NT2/D1 (cell line): ENCODE results near the gene HAP1.

Experiments
- DNase-seq: peaks from one replicate; pipeline ENCODE4 v3.0.0-alpha.2; 2011; ENCODE audit warnings: low read depth, low spot score
- H3K27me3 ChIP-seq: 2 replicates; pipeline ENCODE4 v1.6.0; 2011; ENCODE audit warnings: mild to moderate bottlenecking; ENCODE audit not compliant: insufficient read length, insufficient read depth
- H3K36me3 ChIP-seq: 2 replicates; pipeline ENCODE4 v1.6.1; 2011; ENCODE audit warnings: mild to moderate bottlenecking, low read length, mixed read lengths; ENCODE audit not compliant: insufficient read depth, insufficient read length
- H3K4me1 ChIP-seq: 2 replicates; pipeline ENCODE4 v1.5.1; 2011; ENCODE audit not compliant: insufficient read depth, insufficient read length
- H3K4me3 ChIP-seq: 2 replicates; pipeline ENCODE4 v1.5.1; 2011; ENCODE audit warnings: low read depth; ENCODE audit not compliant: insufficient read length
- H3K9ac ChIP-seq: 2 replicates; pipeline ENCODE4 v1.6.0; 2011; ENCODE audit warnings: low read depth; ENCODE audit not compliant: insufficient read length
- H3K9me3 ChIP-seq: 2 replicates; pipeline ENCODE4 v1.5.1; 2011; ENCODE audit warnings: mild to moderate bottlenecking, low read length; ENCODE audit not compliant: insufficient read depth
- SUZ12 ChIP-seq: IDR thresholded peaks from 2 replicates; pipeline ENCODE4 v1.6.1; 2011; ENCODE audit not compliant: insufficient read length, insufficient read depth; ENCODE audit errors: extremely low read depth
- YY1 ChIP-seq: IDR thresholded peaks from 2 replicates; pipeline ENCODE4 v1.6.1; 2011; ENCODE audit not compliant: insufficient read length, insufficient read depth
- ZNF274 ChIP-seq: IDR thresholded peaks from 2 replicates; pipeline ENCODE4 v1.6.1; 2011; ENCODE audit warnings: mild to moderate bottlenecking, low read depth, low read length

The HAP1 gene

DNA sequence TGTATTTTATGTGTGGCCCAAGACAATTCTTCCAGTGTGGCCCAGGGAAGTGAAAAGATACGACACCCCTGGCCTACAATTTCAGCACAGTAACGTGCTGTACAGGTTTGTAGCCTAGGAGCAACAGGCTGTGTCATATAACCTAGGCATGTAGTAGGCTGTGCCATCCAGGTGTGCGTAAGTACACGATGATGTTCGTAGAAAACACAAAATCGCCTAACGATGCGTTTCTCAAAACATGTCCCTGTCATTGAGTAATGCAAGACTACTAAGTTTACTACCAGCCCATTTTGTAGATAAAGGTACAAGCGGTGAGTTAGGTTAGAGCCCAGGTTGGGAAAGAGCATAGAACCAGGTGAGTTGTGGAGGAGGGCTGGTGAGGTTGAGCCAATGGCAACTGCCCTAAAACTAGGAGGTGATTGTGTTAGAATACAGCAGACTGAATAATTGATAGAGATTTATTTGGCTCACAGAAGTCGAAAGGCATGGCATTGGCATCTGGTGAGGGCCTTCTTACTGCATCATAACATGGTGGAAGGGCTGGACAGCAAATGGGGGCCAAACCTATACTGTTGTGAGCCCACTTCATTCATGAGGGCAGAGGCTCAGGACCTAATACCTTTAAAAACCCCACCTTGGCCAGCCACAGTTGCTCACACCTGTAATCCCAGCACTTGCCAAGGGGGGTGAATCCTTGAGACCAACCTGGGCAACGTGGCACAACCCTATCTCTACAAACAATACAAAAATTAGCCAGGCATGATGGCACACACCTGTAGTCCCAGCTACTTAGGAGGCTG lies 41.5 kb downstream of the HAP1 start:
- Histone ChIP-seq H3K27me3 (no peaks in the 10 kb centered on the region), H3K4me1 (peaks cover 2% of the 10 kb centered on the region), H3K36me3 (peaks cover 59% of the 10 kb centered on the region), H3K4me3 (no peak overlapping the region), H3K9ac (no peak overlapping the region), H3K9me3 (no peaks in the 10 kb centered on the region)
- DNase-seq: no peak
- no peak for TF ChIP-seq SUZ12
- no peak for TF ChIP-seq YY1
- no peak for TF ChIP-seq ZNF274

DNA sequence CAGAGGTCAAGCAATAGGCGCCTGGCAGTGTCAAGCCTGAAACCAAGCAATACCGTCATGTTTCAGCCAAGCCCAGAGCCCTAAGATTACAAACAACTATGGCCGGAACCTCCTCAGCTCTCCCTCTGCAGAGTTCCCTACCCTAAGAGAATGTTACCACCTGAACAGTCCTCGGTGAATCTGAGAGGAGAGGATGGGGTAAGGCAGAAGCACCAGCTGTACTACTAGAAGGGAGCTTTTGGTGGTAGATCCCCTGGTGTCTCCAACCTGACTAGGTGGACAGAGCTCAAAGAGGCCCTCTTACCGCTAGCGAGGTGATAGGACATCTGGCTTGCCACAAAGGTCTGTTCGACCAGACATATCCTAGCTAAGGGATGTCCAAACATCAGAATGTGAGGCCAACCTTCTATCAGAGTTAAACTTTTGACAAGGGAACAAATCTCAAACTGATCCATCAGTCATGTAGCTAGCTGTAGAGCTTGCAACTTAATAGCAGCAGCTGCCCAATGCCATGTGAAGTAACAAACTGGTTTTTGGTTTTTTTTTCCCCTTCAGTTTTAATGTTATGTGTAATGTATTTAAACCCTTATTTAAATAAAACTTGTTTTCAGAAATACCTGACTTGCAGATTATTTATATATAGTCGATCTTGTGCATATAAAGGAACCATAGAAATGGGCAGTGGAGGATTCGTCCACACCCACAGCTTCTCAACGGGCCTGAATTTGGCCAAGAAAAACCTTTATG lies 43.2 kb downstream of the HAP1 start:
- Histone ChIP-seq H3K9ac (no peak overlapping the region), H3K4me3 (no peak overlapping the region), H3K9me3 (peaks cover 6% of the 10 kb centered on the region), H3K36me3 (peaks cover 59% of the 10 kb centered on the region), H3K27me3 (no peaks in the 10 kb centered on the region), H3K4me1 (peaks cover under 1% of the 10 kb centered on the region)
- TF ChIP-seq ZNF274 (no peak), YY1 (no peak), SUZ12 (no peak)
- DNase-seq: no peak

DNA sequence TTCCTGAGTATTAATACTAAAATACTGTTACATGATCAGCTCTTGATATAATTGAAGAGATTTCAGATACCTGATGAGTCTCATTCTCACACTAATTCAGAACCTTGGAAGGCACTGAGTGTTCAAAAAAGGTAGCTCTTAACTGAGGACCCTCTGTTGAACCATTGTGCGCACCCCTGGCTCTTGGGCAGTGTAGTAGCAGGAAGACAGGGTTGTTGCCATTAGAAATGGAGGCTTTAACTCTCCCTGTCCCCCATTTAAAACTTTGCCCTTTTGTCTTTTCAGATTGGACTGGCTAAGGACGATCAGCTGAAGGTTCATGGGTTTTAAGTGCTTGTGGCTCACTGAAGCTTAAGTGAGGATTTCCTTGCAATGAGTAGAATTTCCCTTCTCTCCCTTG lies 43.9 kb downstream of the HAP1 start:
- Histone ChIP-seq H3K4me1 (no peaks in the 10 kb centered on the region), H3K9ac (peak overlapping the region; percentile 96), H3K36me3 (peaks cover 59% of the 10 kb centered on the region), H3K9me3 (peaks cover 13% of the 10 kb centered on the region), H3K27me3 (no peaks in the 10 kb centered on the region), H3K4me3 (peak overlapping the region; percentile 93)
- DNase-seq: no peak
- TF ChIP-seq YY1 (no peak), SUZ12 (no peak), ZNF274 (no peak)

DNA sequence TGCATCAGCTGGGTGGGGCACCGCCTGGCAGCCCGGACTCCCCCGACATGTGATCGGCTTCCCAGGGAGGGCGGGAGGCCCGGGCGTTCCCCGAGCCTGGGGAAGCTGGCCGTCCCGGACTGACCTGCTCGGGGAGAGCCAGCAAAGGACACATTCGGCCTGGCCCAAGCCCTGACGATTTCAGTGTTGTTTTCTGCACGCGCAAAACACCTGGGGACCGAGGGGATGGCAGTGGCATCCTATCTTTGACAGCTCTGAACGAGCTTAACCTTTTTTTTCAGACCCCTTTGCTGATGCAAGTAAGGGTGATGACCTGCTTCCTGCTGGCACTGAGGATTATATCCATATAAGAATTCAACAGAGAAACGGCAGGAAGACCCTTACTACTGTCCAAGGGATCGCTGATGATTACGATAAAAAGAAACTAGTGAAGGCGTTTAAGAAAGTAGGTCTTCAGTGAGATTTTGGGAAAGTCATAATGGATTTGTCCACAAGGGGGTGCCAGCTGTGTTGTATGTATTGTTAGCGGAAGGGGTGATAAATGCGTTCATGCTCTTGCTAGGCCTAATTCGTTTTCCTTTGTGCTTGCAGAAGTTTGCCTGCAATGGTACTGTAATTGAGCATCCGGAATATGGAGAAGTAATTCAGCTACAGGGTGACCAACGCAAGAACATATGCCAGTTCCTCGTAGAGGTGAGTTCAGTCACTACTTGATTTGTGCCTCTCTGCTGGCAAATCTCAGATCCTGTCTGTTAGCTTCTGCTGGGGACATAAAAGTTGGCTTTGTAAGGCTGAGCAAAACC lies 44.7 kb downstream of the HAP1 start:
- no peak for TF ChIP-seq SUZ12
- TF ChIP-seq YY1: no peak
- TF ChIP-seq ZNF274: no peak
- DNase-seq: no peak
- Histone ChIP-seq H3K9ac (peak overlapping the region; percentile 96), H3K27me3 (no peaks in the 10 kb centered on the region), H3K9me3 (peaks cover 20% of the 10 kb centered on the region), H3K4me3 (peak overlapping the region; percentile 93), H3K36me3 (peaks cover 53% of the 10 kb centered on the region), H3K4me1 (no peaks in the 10 kb centered on the region)

DNA sequence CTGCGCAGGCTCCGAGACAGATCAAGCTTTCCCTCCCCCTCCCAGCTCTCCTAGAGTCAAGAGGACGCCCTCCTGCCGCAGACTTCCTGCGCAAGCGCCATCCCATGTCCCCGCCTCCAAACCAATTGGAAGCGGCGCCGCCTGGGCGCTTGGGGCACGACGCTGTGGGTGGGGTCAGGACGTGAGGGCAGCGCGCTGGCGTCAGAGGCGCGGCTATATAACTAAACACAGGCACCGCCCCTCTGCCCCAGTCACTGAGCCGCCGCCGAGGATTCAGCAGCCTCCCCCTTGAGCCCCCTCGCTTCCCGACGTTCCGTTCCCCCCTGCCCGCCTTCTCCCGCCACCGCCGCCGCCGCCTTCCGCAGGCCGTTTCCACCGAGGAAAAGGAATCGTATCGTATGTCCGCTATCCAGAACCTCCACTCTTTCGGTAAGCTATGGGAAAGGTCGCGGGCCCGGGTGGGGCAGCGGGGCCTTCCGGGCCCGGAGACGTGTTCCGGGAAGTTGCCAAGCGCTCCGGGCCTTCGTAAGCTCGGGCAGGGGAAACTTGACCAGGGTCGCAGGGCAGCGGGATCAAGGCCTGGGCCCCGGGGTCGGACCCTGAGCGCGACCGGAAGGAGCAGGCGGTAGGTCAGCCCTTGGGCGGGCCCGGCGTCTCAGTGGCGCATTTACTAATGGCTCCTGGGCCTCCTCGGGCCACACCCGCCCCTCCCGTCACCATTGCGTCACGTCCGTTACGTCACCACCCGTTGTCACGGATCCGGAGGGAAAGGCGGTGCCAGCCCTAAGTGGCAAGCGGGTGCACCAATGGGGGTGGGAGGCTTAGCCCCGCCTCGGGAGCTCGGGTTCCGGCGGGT lies 45.6 kb downstream of the HAP1 start, which contains the start of gene EIF1:
EIF1 (plus strand) TSS at position 245 of the 856 bp plus-strand sequence; CDS start at position 399, 154 bp downstream.
- Histone ChIP-seq H3K27me3 (no peaks in the 10 kb centered on the region), H3K4me3 (peak within 1 kb of the TSS; percentile 93), H3K9me3 (peaks cover 20% of the 10 kb centered on the region)

DNA sequence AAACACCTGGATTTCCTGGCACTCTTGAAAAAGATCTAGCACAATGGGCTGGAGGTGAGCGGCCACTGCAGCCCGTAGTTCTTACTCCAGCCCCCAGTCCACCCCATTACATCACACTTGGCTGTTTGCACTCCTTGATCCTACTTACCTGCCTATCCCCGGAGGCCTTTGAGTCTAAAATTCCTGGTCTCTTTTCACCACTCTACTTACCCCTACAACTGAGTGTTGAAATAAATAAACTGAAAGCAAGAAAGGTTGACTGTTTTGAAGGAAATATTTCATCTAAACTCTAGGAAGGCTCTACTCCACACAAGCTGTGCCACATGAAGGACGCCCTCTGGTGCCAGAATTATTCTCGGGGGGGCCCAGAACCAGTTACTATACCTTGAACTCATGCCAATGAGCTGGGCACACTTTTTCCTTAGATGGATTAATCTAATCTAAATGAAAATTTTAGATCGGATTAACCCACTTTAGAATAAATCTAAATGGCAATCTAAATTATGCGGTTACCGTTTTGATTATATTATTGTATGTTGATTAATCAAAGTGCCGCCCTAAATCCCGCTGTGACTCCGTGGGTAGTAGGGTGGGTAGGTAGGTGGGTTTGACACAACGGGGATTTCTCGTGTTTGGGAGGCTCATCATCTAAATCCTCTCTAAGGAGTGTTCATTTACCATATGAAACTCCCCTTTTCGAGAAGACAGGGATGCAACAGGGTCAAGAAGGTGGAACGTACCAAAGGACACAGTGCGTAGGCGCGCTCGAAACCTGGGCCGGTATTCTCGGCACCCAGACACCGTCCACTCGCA lies 46.4 kb downstream of the HAP1 start:
- Histone ChIP-seq H3K4me1 (peaks cover 3% of the 10 kb centered on the region), H3K27me3 (no peaks in the 10 kb centered on the region), H3K4me3 (peak overlapping the region; percentile 93), H3K9me3 (peaks cover 20% of the 10 kb centered on the region), H3K9ac (peak overlapping the region; percentile 82), H3K36me3 (peaks cover 38% of the 10 kb centered on the region)
- no peak for TF ChIP-seq SUZ12
- TF ChIP-seq ZNF274: no peak
- no peak for TF ChIP-seq YY1
- DNase-seq: no peak

More for the DNA sequence above, 45.6 kb downstream of the HAP1 start, which contains the start of gene EIF1:
- DNase-seq: peak; percentile 97
- no peak for TF ChIP-seq SUZ12
- Histone ChIP-seq H3K4me1 (no peaks in the 10 kb centered on the region), H3K36me3 (peaks cover 45% of the 10 kb centered on the region), H3K9ac (peak within 1 kb of the TSS; percentile 96)
